GM23338 (cell line): ENCODE results near the gene DHFR. TPM values are rescaled to one million over a fixed set of nuclear protein-coding genes. Genes with fewer than 3 reads are reported as not detected.

Experiments
- ATAC-seq: fragments of 200-7000 bp; cut with Tn5 transposase; 3 replicates; pipeline ENCODE4 v1.9.1; 2020
- DNase-seq: peaks from one replicate; pipeline ENCODE4 v3.0.0-alpha.2; 2015; ENCODE audit warnings: low spot score
- H2AFZ ChIP-seq: fragments of 200-600 bp; sonication (generic); 2 replicates; pipeline ENCODE4 v1.8.0; 2016; ENCODE audit warnings: antibody characterized with exemption, mild to moderate bottlenecking, moderate library complexity
- H3F3A ChIP-seq: fragments of 200-600 bp; sonication (generic); replicated peaks from 2 replicates; pipeline ENCODE4 v1.8.0; 2017; ENCODE audit warnings: antibody characterized with exemption, mixed run types, low read depth
- H3K27ac ChIP-seq: fragments of 200-600 bp; sonication (generic); 2 replicates; pipeline ENCODE4 v1.6.1; 2016; ENCODE audit warnings: low read depth
- H3K27me3 ChIP-seq: fragments of 200-600 bp; sonication (generic); 2 replicates; pipeline ENCODE4 v1.8.0; 2016; ENCODE audit warnings: mild to moderate bottlenecking, mixed run types, moderate library complexity; ENCODE audit not compliant: insufficient read depth
- H3K36me3 ChIP-seq: fragments of 200-600 bp; sonication (generic); 2 replicates; pipeline ENCODE4 v1.8.0; 2016; ENCODE audit warnings: mild to moderate bottlenecking; ENCODE audit not compliant: insufficient read depth
- H3K4me1 ChIP-seq: fragments of 200-600 bp; sonication (generic); 2 replicates; pipeline ENCODE4 v1.8.0; 2016; ENCODE audit warnings: mild to moderate bottlenecking, moderate library complexity; ENCODE audit not compliant: insufficient read depth
- H3K4me2 ChIP-seq: fragments of 200-600 bp; sonication (generic); 2 replicates; pipeline ENCODE4 v1.7.1; 2017; ENCODE audit warnings: mixed run types
- H3K4me3 ChIP-seq: fragments of 200-600 bp; sonication (generic); 2 replicates; pipeline ENCODE4 v1.6.1; 2016; ENCODE audit warnings: mixed run types
- H3K79me2 ChIP-seq: fragments of 200-600 bp; sonication (generic); replicated peaks from 2 replicates; pipeline ENCODE4 v1.8.0; 2017; ENCODE audit warnings: mild to moderate bottlenecking; ENCODE audit not compliant: insufficient read depth
- H3K9me2 ChIP-seq: fragments of 200-600 bp; sonication (generic); 2 replicates; pipeline ENCODE4 v1.8.0; 2017; ENCODE audit not compliant: insufficient read depth
- H4K20me1 ChIP-seq: fragments of 200-600 bp; sonication (generic); replicated peaks from 2 replicates; pipeline ENCODE4 v1.8.0; 2017; ENCODE audit warnings: mild to moderate bottlenecking; ENCODE audit not compliant: insufficient read depth
- H3K27ac Mint-ChIP-seq: 2 replicates; pipeline ENCODE4 v1.8.0; 2020; ENCODE audit warnings: inconsistent platforms, mild to moderate bottlenecking, moderate library complexity, mixed read lengths
- H3K27me3 Mint-ChIP-seq: 3 replicates; pipeline ENCODE4 v1.8.0; 2022; ENCODE audit warnings: low read depth, mild to moderate bottlenecking, moderate library complexity, mixed read lengths, inconsistent platforms; ENCODE audit not compliant: insufficient read depth, poor library complexity
- H3K36me3 Mint-ChIP-seq: 3 replicates; pipeline ENCODE4 v1.8.0; 2021; ENCODE audit warnings: low read depth, mild to moderate bottlenecking, inconsistent platforms, moderate library complexity, mixed read lengths
- H3K4me1 Mint-ChIP-seq: 3 replicates; pipeline ENCODE4 v1.8.0; 2020; ENCODE audit warnings: mild to moderate bottlenecking, inconsistent platforms, mixed read lengths
- H3K4me3 Mint-ChIP-seq: 3 replicates; pipeline ENCODE4 v1.8.0; 2021; ENCODE audit warnings: moderate library complexity, mild to moderate bottlenecking, inconsistent platforms, mixed read lengths
- H3K9me3 Mint-ChIP-seq: 3 replicates; pipeline ENCODE4 v1.8.0; 2020; ENCODE audit warnings: moderate library complexity, mild to moderate bottlenecking, inconsistent platforms, mixed read lengths
- CREB1 ChIP-seq: fragments of 250-450 bp; sonication (Bioruptor Pico); IDR thresholded peaks from 2 replicates; pipeline ENCODE4 v1.5.0; 2020; ENCODE audit warnings: low read depth, mild to moderate bottlenecking, moderate library complexity
- EZH2 ChIP-seq: fragments of 200-600 bp; sonication (generic); IDR thresholded peaks from one replicate; pipeline ENCODE4 v1.8.0; 2017; ENCODE audit warnings: antibody characterized with exemption, mild to moderate bottlenecking, low read depth; ENCODE audit not compliant: unreplicated experiment
- EZH2phosphoT487 ChIP-seq: fragments of 200-600 bp; sonication (generic); IDR thresholded peaks from one replicate; pipeline ENCODE4 v1.8.1; 2018; ENCODE audit warnings: antibody characterized with exemption; ENCODE audit not compliant: unreplicated experiment
- JUNB ChIP-seq: IDR thresholded peaks from one replicate; pipeline ENCODE4 v1.6.1; 2016; ENCODE audit warnings: antibody characterized with exemption; ENCODE audit not compliant: unreplicated experiment
- POLR2AphosphoS5 ChIP-seq: IDR thresholded peaks from 2 replicates; pipeline ENCODE4 v1.6.1; 2016; ENCODE audit warnings: antibody characterized with exemption, low read depth
- ZNF114 ChIP-seq: fragments of 250-450 bp; sonication (Bioruptor Pico); IDR thresholded peaks from 2 replicates; pipeline ENCODE4 v1.5.0; 2020; ENCODE audit warnings: mild to moderate bottlenecking, moderate library complexity
- polyA plus RNA-seq: library from polyadenylated mRNA; unstranded; fragments of >200 nt; fragmentation: Nextera tagmentation; extraction: Ambion mirVana; gene quantifications from 2 replicates; pipeline ENCODE4 v1.2.1, GENCODE V29; 2016
- total RNA-seq: library from RNA; depleted of rRNA; stranded (reverse); fragments of >200 nt; shearing (Covaris generic); gene quantifications from 2 replicates; pipeline ENCODE4 v1.2.3, GENCODE V29; 2014
- TF ChIP-seq, protein P1 (sequence below): fragments of 250-450 bp; sonication (Bioruptor Pico); IDR thresholded peaks from 2 replicates; pipeline ENCODE4 v1.5.0; 2020; ENCODE audit warnings: mild to moderate bottlenecking, moderate library complexity
- TF ChIP-seq, protein P2 (sequence below): IDR thresholded peaks from 2 replicates; pipeline ENCODE4 v1.6.1; 2016; ENCODE audit warnings: antibody characterized with exemption

The DHFR gene
- total and polyA plus RNA-seq, 2 experiments from 2014 or later, result 56.2 to 95.6 TPM

DNA sequence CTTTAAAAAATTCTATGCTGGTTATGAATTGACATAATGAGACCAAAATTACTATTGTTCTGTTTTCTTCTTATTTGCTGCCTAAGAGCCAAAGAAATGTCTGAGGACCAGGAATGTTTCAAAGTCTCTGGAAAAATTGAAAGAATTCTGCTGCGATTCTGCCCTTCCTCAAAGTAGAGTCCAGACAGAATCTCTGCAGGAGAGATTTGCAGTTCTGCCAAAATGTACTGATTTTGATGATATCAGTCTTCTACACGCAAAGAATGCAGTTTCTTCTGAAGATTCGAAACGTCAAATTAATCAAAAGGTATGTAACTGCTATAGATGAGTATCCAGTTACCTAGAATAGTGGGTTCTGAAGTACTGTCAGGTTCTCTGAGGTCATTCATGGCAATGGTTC is 10.3 kb upstream of the DHFR start (continued):
- TF ChIP-seq, protein P1, sequence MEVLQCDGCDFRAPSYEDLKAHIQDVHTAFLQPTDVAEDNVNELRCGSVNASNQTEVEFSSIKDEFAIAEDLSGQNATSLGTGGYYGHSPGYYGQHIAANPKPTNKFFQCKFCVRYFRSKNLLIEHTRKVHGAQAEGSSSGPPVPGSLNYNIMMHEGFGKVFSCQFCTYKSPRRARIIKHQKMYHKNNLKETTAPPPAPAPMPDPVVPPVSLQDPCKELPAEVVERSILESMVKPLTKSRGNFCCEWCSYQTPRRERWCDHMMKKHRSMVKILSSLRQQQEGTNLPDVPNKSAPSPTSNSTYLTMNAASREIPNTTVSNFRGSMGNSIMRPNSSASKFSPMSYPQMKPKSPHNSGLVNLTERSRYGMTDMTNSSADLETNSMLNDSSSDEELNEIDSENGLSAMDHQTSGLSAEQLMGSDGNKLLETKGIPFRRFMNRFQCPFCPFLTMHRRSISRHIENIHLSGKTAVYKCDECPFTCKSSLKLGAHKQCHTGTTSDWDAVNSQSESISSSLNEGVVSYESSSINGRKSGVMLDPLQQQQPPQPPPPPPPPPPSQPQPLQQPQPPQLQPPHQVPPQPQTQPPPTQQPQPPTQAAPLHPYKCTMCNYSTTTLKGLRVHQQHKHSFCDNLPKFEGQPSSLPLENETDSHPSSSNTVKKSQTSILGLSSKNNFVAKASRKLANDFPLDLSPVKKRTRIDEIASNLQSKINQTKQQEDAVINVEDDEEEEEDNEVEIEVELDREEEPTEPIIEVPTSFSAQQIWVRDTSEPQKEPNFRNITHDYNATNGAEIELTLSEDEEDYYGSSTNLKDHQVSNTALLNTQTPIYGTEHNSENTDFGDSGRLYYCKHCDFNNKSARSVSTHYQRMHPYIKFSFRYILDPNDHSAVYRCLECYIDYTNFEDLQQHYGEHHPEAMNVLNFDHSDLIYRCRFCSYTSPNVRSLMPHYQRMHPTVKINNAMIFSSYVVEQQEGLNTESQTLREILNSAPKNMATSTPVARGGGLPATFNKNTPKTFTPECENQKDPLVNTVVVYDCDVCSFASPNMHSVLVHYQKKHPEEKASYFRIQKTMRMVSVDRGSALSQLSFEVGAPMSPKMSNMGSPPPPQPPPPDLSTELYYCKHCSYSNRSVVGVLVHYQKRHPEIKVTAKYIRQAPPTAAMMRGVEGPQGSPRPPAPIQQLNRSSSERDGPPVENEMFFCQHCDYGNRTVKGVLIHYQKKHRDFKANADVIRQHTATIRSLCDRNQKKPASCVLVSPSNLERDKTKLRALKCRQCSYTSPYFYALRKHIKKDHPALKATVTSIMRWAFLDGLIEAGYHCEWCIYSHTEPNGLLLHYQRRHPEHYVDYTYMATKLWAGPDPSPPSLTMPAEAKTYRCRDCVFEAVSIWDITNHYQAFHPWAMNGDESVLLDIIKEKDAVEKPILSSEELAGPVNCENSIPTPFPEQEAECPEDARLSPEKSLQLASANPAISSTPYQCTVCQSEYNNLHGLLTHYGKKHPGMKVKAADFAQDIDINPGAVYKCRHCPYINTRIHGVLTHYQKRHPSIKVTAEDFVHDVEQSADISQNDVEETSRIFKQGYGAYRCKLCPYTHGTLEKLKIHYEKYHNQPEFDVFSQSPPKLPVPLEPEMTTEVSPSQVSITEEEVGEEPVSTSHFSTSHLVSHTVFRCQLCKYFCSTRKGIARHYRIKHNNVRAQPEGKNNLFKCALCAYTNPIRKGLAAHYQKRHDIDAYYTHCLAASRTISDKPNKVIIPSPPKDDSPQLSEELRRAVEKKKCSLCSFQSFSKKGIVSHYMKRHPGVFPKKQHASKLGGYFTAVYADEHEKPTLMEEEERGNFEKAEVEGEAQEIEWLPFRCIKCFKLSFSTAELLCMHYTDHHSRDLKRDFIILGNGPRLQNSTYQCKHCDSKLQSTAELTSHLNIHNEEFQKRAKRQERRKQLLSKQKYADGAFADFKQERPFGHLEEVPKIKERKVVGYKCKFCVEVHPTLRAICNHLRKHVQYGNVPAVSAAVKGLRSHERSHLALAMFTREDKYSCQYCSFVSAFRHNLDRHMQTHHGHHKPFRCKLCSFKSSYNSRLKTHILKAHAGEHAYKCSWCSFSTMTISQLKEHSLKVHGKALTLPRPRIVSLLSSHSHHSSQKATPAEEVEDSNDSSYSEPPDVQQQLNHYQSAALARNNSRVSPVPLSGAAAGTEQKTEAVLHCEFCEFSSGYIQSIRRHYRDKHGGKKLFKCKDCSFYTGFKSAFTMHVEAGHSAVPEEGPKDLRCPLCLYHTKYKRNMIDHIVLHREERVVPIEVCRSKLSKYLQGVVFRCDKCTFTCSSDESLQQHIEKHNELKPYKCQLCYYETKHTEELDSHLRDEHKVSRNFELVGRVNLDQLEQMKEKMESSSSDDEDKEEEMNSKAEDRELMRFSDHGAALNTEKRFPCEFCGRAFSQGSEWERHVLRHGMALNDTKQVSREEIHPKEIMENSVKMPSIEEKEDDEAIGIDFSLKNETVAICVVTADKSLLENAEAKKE (CRISPR knock-in tag), result no peak
- no peak for TF ChIP-seq EZH2phosphoT487

DNA sequence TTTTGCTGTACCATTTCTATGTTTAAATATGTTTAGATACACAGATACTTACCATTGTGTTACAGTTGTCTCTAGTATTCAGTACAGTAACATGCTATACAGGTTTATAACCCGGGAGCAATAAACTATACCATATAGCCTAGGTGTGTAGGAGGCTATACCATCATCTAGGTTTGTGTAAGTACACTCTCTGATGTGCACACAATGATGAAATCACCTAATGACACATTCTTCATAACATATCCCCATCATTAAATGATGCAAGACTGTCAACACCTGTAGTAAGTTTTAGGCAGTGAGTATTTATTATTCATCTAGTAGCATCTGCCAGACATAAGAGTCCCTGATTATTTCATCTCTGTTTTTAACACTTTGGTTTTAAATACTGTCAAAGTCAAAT is 7.3 kb upstream of the DHFR start:
- Mint-ChIP-seq H3K4me1 (no peaks in the 10 kb centered on the region), H3K36me3 (peaks cover 82% of the 10 kb centered on the region), H3K4me3 (no peak overlapping the region), H3K9me3 (no peaks in the 10 kb centered on the region), H3K27me3 (no peaks in the 10 kb centered on the region), H3K27ac (no peak overlapping the region)
- ATAC-seq (no peak), DNase-seq (no peak)
- H3K79me2 ChIP-seq, result peaks cover 24% of the 10 kb centered on the region; the same call in 1 of the 2 replicates
- no peak overlapping the region for H3K27ac ChIP-seq
- no peak overlapping the region for H3K4me2 ChIP-seq
- no peak overlapping the region for H2AFZ ChIP-seq
- no peaks in the 10 kb centered on the region for H3K9me2 ChIP-seq
- H3K27me3 ChIP-seq, result no peaks in the 10 kb centered on the region
- 0 out of 2 replicates have a peak, but pooled peaks cover 2% of the 10 kb centered on the region for H4K20me1 ChIP-seq
- H3K4me1 ChIP-seq, result no peaks in the 10 kb centered on the region
- H3K36me3 ChIP-seq, result peaks cover 34% of the 10 kb centered on the region
- H3F3A ChIP-seq, result no peaks in the 10 kb centered on the region
- H3K4me3 ChIP-seq, result no peak overlapping the region
- TF ChIP-seq, protein P2, sequence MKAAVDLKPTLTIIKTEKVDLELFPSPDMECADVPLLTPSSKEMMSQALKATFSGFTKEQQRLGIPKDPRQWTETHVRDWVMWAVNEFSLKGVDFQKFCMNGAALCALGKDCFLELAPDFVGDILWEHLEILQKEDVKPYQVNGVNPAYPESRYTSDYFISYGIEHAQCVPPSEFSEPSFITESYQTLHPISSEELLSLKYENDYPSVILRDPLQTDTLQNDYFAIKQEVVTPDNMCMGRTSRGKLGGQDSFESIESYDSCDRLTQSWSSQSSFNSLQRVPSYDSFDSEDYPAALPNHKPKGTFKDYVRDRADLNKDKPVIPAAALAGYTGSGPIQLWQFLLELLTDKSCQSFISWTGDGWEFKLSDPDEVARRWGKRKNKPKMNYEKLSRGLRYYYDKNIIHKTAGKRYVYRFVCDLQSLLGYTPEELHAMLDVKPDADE, result no peak
- TF ChIP-seq EZH2phosphoT487 (no peak), ZNF114 (CRISPR knock-in tag) (no peak), JUNB (no peak), EZH2 (no peak), CREB1 (CRISPR knock-in tag) (no peak), POLR2AphosphoS5 (no peak)
- TF ChIP-seq, protein P1 (CRISPR knock-in tag), result no peak
